H9 (cell line): ENCODE measurements around the gene DESI2. TPM values are rescaled to one million over a fixed set of nuclear protein-coding genes. Genes with fewer than 3 reads are reported as not detected.
A peak's percentile ranks its signal among the peaks of the same experiment; 100 is the strongest.

ENCODE experiments used
- DNase-seq: peaks from one replicate; pipeline ENCODE4 v3.0.0-alpha.2; 2017
- H2AFZ ChIP-seq: one replicate; pipeline ENCODE4 v1.6.1; 2013; ENCODE audit warnings: mild to moderate bottlenecking, low read length, control low read depth, moderate library complexity
- H2AK5ac ChIP-seq: 2 replicates; pipeline ENCODE4 v1.6.1; 2013; ENCODE audit warnings: low read length, control low read depth, mixed read lengths; ENCODE audit not compliant: insufficient read length
- H2BK120ac ChIP-seq: one replicate; pipeline ENCODE4 v1.6.1; 2013; ENCODE audit warnings: low read depth, mild to moderate bottlenecking, low read length, control low read depth, inconsistent platforms; ENCODE audit not compliant: poor library complexity, severe bottlenecking
- H2BK12ac ChIP-seq: 2 replicates; pipeline ENCODE4 v1.6.1; 2013; ENCODE audit warnings: low read length, control low read depth, mixed read lengths, low read depth; ENCODE audit not compliant: insufficient read length
- H2BK15ac ChIP-seq: 2 replicates; pipeline ENCODE4 v1.6.1; 2013; ENCODE audit warnings: low read depth, low read length, control low read depth
- H2BK20ac ChIP-seq: one replicate; pipeline ENCODE4 v1.6.1; 2013; ENCODE audit warnings: low read depth, mild to moderate bottlenecking, low read length, control low read depth, inconsistent platforms; ENCODE audit not compliant: poor library complexity, severe bottlenecking
- H2BK5ac ChIP-seq: 2 replicates; pipeline ENCODE4 v1.6.1; 2013; ENCODE audit warnings: low read length, control low read depth, mixed read lengths; ENCODE audit not compliant: insufficient read length
- H3K14ac ChIP-seq: 2 replicates; pipeline ENCODE4 v1.6.1; 2013; ENCODE audit warnings: low read length, control low read depth; ENCODE audit not compliant: insufficient read depth
- H3K18ac ChIP-seq: 2 replicates; pipeline ENCODE4 v1.6.1; 2013; ENCODE audit warnings: low read depth, mild to moderate bottlenecking, mixed read lengths, low read length, control low read depth; ENCODE audit not compliant: insufficient read length
- H3K23ac ChIP-seq: 2 replicates; pipeline ENCODE4 v1.6.1; 2013; ENCODE audit warnings: low read length, control low read depth, mixed read lengths, low read depth; ENCODE audit not compliant: insufficient read length
- H3K23me2 ChIP-seq: 2 replicates; pipeline ENCODE4 v1.6.1; 2013; ENCODE audit warnings: low read depth, mild to moderate bottlenecking, mixed read lengths, low read length, control low read depth; ENCODE audit not compliant: insufficient read length, poor library complexity, severe bottlenecking
- H3K27ac ChIP-seq: 2 replicates; pipeline ENCODE4 v1.5.1; 2013; ENCODE audit warnings: low read length, control low read depth, mixed read lengths, low read depth; ENCODE audit not compliant: insufficient read length
- H3K27me3 ChIP-seq: 2 replicates; pipeline ENCODE4 v1.6.1; 2013; ENCODE audit warnings: low read length, control low read depth, inconsistent platforms; ENCODE audit not compliant: insufficient read depth
- H3K4ac ChIP-seq: 2 replicates; pipeline ENCODE4 v1.6.1; 2013; ENCODE audit warnings: low read depth, mild to moderate bottlenecking, control low read depth, inconsistent platforms, low read length, moderate library complexity
- H3K4me1 ChIP-seq: 2 replicates; pipeline ENCODE4 v1.6.1; 2013; ENCODE audit warnings: low read length, control low read depth, inconsistent platforms; ENCODE audit not compliant: insufficient read depth
- H3K4me2 ChIP-seq: 2 replicates; pipeline ENCODE4 v1.6.1; 2013; ENCODE audit warnings: low read length, control low read depth, mixed read lengths; ENCODE audit not compliant: insufficient read length, insufficient read depth
- H3K56ac ChIP-seq: 2 replicates; pipeline ENCODE4 v1.6.1; 2013; ENCODE audit warnings: low read depth, mild to moderate bottlenecking, mixed read lengths, low read length, control low read depth; ENCODE audit not compliant: insufficient read length
- H3K79me1 ChIP-seq: 2 replicates; pipeline ENCODE4 v1.6.1; 2013; ENCODE audit warnings: low read depth, mild to moderate bottlenecking, moderate library complexity, low read length, control low read depth, inconsistent platforms; ENCODE audit not compliant: insufficient read depth, poor library complexity, severe bottlenecking
- H3K79me2 ChIP-seq: 2 replicates; pipeline ENCODE4 v1.6.1; 2013; ENCODE audit warnings: low read length, control low read depth, inconsistent platforms; ENCODE audit not compliant: insufficient read depth
- H3K9ac ChIP-seq: 2 replicates; pipeline ENCODE4 v1.6.1; 2013; ENCODE audit warnings: low read length, control low read depth, mixed read lengths; ENCODE audit not compliant: insufficient read length; ENCODE audit errors: extremely low read depth
- H3K9me3 ChIP-seq: one replicate; pipeline ENCODE4 v1.6.1; 2013; ENCODE audit warnings: low read depth, low read length, inconsistent platforms; ENCODE audit not compliant: control insufficient read depth
- H3T11ph ChIP-seq: one replicate; pipeline ENCODE4 v1.6.1; 2013; ENCODE audit warnings: mild to moderate bottlenecking, low read length, control low read depth, inconsistent platforms
- H4K20me1 ChIP-seq: one replicate; pipeline ENCODE4 v1.6.1; 2013; ENCODE audit not compliant: control insufficient read depth, insufficient read length, insufficient read depth
- H4K5ac ChIP-seq: 2 replicates; pipeline ENCODE4 v1.6.1; 2013; ENCODE audit warnings: low read depth, mild to moderate bottlenecking, mixed read lengths, low read length, control low read depth; ENCODE audit not compliant: insufficient read length
- H4K8ac ChIP-seq: replicated peaks from 2 replicates; pipeline ENCODE4 v1.6.1; 2013; ENCODE audit warnings: low read length, control low read depth, mixed read lengths, low read depth; ENCODE audit not compliant: insufficient read length
- H4K91ac ChIP-seq: 2 replicates; pipeline ENCODE4 v1.6.1; 2013; ENCODE audit warnings: low read depth, mild to moderate bottlenecking, moderate library complexity, mixed read lengths, low read length, control low read depth; ENCODE audit not compliant: insufficient read length
- H3K27ac Mint-ChIP-seq, 3 experiments: 2 replicates in 2 of 3; 3 replicates in 1 of 3; pipeline ENCODE4 v1.8.0; 2020 to 2021; ENCODE audit warnings: mixed read lengths in 3 of 3, mild to moderate bottlenecking in 1 of 3, moderate library complexity in 1 of 3
- H3K27me3 Mint-ChIP-seq: 2 replicates; pipeline ENCODE4 v1.8.0; 2021; ENCODE audit warnings: low read depth, mild to moderate bottlenecking, moderate library complexity, mixed read lengths
- H3K36me3 Mint-ChIP-seq, 3 experiments: 2 replicates in 2 of 3; 3 replicates in 1 of 3; pipeline ENCODE4 v1.8.0; 2020 to 2021; ENCODE audit warnings: low read depth in 3 of 3, mixed read lengths in 3 of 3; ENCODE audit not compliant: insufficient read depth in 1 of 3
- H3K4me1 Mint-ChIP-seq, 2 experiments: 2 replicates each; pipeline ENCODE4 v1.8.0; 2020; ENCODE audit warnings: mixed read lengths in 2 of 2
- H3K4me3 Mint-ChIP-seq, 2 experiments: 2 replicates in 1 of 2; 3 replicates in 1 of 2; pipeline ENCODE4 v1.8.0; 2020 to 2021; ENCODE audit warnings: mild to moderate bottlenecking in 2 of 2, mixed read lengths in 2 of 2, moderate library complexity in 1 of 2
- H3K9me3 Mint-ChIP-seq, 2 experiments: 2 replicates in 1 of 2; 3 replicates in 1 of 2; pipeline ENCODE4 v1.8.0; 2020; ENCODE audit warnings: mild to moderate bottlenecking in 2 of 2, mixed read lengths in 2 of 2, moderate library complexity in 1 of 2
- WGBS: extraction: QIAGEN DNeasy Blood & Tissue Kit; methylation state at CpG from one replicate; pipeline ENCODE4 v1.1.7; 2013; ENCODE audit warnings: missing lambda C conversion rate, low lambda C conversion rate, mixed read lengths; ENCODE audit not compliant: insufficient read length; ENCODE audit errors: extremely low coverage; 5-methylcytosine and 5-hydroxymethylcytosine counted together
- total RNA-seq: library from RNA; stranded (reverse); gene quantifications from 2 replicates; pipeline ENCODE4 v1.2.1, GENCODE V29; 2021
- TF ChIP-seq, protein P1 (sequence below): fragments of 200-600 bp; sonication (generic); conservative IDR thresholded peaks from 3 replicates; pipeline ENCODE4 v1.8.0; 2021; ENCODE audit warnings: antibody characterized with exemption, mild to moderate bottlenecking

DESI2 gene
- total RNA-seq, 1 experiment from 2014 or later: 89.9 TPM

DNA sequence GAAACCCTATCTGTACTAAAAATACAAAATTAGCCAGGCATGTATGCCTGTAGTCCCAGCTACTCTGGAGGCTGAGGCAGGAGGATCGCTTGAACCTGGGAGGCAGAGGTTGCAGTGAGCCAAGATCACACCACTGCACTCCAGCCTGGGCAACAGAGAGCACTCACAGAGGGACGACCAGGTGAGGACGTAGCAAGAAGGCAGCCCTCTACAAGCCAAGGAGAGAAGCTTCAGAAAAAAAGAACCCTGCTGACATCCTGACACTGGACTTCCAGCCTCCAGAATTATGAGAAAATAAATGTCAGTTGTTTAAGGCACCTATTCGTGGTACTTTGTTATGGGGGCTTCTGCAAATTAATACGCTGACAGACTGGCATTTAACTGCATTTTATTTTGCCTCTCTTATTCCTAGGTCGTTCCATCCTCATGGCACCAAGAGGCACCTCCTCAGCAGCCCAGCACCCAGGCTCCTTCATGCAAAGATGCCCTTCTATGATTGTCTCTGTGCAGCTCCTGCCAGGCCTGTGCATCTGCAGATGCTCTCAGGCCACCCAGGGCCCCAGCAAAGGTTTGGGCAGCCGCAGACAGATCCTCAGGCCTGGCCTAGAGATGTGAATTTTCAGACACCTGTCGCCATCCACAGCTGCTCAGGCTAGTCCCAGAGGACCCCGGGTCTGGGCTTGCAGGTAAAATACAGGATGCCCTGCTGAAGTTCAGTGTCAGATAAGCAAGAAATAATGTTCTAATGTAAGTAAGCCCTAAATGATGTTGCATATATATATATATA, 96.5 kb downstream of the DESI2 start:
- Histone ChIP-seq H2BK120ac (no peak overlapping the region), H2BK20ac (no peak overlapping the region), H3K79me2 (no peaks in the 10 kb centered on the region), H3K27me3 (no peaks in the 10 kb centered on the region), H3K27ac (no peak overlapping the region), H2BK5ac (no peak overlapping the region), H3K23me2 (no peaks in the 10 kb centered on the region), H2BK12ac (no peak overlapping the region), H3K9me3 (no peaks in the 10 kb centered on the region), H4K20me1 (no peaks in the 10 kb centered on the region), H3K79me1 (no peaks in the 10 kb centered on the region), H4K8ac (no peak overlapping the region), H4K5ac (no peak overlapping the region), H4K91ac (no peak overlapping the region), H3K4me2 (no peak overlapping the region), H3K56ac (no peak overlapping the region), H3K18ac (no peak overlapping the region), H3K4ac (no peak overlapping the region), H3K23ac (no peak overlapping the region), H3K9ac (no peak overlapping the region), H2AFZ (no peak overlapping the region), H2AK5ac (no peak overlapping the region), H3K4me1 (no peaks in the 10 kb centered on the region), H2BK15ac (no peak overlapping the region), H3K14ac (no peak overlapping the region), H3T11ph (no peak overlapping the region)
- no CpG with 5 or more reads among the region's 9 CpGs for WGBS
- peaks cover 3 to 6% of the 10 kb centered on the region in 2 experiments for H3K4me1 Mint-ChIP-seq
- no peaks in the 10 kb centered on the region for H3K27me3 Mint-ChIP-seq
- H3K36me3 Mint-ChIP-seq: no peaks in the 10 kb centered on the region
- no peak for DNase-seq
- TF ChIP-seq, protein P1, sequence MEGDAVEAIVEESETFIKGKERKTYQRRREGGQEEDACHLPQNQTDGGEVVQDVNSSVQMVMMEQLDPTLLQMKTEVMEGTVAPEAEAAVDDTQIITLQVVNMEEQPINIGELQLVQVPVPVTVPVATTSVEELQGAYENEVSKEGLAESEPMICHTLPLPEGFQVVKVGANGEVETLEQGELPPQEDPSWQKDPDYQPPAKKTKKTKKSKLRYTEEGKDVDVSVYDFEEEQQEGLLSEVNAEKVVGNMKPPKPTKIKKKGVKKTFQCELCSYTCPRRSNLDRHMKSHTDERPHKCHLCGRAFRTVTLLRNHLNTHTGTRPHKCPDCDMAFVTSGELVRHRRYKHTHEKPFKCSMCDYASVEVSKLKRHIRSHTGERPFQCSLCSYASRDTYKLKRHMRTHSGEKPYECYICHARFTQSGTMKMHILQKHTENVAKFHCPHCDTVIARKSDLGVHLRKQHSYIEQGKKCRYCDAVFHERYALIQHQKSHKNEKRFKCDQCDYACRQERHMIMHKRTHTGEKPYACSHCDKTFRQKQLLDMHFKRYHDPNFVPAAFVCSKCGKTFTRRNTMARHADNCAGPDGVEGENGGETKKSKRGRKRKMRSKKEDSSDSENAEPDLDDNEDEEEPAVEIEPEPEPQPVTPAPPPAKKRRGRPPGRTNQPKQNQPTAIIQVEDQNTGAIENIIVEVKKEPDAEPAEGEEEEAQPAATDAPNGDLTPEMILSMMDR: no peak
- no peak overlapping the region for H3K4me3 Mint-ChIP-seq
- peak overlapping the region in 1 of 3 experiments; percentile 27; a peak in 1 of 7 replicates for H3K27ac Mint-ChIP-seq
- no peaks in the 10 kb centered on the region for H3K9me3 Mint-ChIP-seq
